HS-27A (cell line): ENCODE measurements around the gene PRKAA1.
"Not testable (repeated sequence)": the region's sequence is repeated elsewhere in the genome, so short reads cannot be mapped to it uniquely, and the experiment has no call there.

Experiments
- DNase-seq: peaks from one replicate; pipeline ENCODE4 v3.0.0-alpha.2; 2012; ENCODE audit warnings: low read depth, missing footprints

Gene PRKAA1

GRCh38 chr5:40722497-40722911, 75.7 kb downstream of the PRKAA1 start:
- DNase-seq = not testable (repeated sequence)

- DNase-seq = no peak
These were observed 78.1 kb downstream of the PRKAA1 start for GRCh38 chr5:40720069-40720468.

DNA sequence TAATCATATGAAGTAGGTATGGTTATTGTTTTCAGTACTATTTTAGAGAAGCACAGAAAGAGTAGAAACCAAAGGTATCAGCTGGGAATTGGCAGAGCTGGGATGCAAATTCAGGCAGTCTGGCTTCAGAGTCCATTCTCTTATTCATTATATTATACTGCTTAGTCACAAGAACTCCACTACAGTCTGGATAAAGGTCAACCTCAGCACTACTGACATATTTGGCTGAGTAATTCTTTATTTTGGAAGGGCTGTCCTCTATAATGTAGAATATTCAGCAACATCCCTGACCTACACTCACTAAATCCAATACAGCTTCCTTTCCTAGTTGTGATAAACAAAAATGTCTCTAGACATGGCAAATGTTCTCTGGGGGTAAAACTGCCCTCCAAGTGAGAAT, 80.9 kb downstream of the PRKAA1 start:
- no peak for DNase-seq

DNA sequence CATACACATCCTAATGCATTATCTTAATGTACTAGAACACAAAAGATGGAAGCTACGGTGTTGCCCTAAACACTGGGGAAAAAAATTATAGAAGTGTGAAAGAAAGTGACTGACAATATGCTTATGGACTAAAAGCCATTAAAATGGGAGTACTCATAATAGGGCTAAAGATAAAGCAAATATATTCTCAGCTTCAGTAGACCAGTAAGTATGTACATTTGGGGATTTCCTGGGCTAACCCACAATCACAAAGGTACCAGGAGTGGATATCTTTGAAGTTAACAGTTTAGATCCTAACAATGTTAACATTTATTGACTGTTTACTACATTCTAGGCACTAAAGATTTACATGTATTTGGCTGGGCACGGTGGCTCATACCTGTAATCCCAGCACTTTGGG, 81.6 kb downstream of the PRKAA1 start:
- DNase-seq = no peak

DNA sequence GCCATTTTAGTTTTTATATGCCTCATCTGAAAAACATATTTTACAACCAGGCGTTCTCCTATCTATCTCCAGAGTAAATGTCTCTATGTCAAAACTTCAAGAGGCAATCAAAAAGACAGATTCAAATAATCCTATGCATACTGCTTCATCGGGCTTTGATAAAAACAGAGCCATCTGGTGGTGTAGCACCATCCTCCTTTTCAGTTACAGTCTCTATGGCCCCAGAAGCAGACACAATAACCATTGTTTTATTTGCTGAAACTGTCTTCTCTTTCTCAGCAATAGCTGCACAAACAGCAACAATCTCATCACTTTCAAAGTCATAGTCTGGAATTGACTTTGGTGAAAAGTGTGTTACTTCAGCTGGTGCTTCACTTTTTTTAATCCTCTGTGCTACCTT, 82.2 kb downstream of the PRKAA1 start:
- no peak for DNase-seq

DNA sequence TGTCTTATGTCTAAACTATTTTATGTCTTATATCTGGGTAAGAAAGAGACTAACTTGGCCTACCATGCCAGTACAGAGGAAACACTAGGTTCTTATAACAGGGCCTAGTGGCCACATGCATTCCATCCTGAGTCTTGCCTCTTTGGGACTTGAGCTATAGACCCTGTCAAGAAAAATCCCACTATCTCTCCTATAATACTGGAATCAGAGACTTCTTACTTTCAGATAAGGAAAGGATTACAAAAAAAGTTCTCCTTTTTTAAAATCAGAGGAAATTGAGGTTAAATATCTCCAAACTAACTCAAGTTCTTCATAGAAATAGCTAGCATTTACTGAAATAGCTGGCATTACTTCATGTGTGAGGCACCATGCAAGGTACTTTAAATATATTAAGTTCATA, 84.2 kb downstream of the PRKAA1 start:
- DNase-seq = no peak

DNA sequence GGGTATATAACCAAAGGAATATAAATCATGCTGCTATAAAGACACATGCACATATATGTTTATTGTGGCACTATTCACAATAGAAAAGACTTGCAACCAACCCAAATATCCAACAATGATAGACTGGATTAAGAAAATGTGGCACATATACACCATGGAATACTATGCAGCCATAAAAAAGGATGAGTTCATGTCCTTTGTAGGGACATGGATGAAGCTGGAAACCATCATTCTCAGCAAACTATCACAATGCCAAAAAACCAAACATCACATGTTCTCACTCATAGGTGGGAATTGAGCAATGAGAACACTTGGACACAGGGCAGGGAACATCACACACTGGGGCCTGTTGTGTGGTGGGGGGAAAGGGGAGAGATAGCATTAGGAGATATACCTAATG, 87.6 kb downstream of the PRKAA1 start:
- not testable (repeated sequence) for DNase-seq
